Amniotic epithelial cell (primary cell): ENCODE results near the gene SEC24C.
"Not testable (repeated sequence)": the region's sequence is repeated elsewhere in the genome, so short reads cannot be mapped to it uniquely, and the experiment has no call there.

Experiments used
- DNase-seq: peaks from one replicate; pipeline ENCODE4 v3.0.0-alpha.2; 2010; ENCODE audit warnings: low read depth

Gene SEC24C, protein sequence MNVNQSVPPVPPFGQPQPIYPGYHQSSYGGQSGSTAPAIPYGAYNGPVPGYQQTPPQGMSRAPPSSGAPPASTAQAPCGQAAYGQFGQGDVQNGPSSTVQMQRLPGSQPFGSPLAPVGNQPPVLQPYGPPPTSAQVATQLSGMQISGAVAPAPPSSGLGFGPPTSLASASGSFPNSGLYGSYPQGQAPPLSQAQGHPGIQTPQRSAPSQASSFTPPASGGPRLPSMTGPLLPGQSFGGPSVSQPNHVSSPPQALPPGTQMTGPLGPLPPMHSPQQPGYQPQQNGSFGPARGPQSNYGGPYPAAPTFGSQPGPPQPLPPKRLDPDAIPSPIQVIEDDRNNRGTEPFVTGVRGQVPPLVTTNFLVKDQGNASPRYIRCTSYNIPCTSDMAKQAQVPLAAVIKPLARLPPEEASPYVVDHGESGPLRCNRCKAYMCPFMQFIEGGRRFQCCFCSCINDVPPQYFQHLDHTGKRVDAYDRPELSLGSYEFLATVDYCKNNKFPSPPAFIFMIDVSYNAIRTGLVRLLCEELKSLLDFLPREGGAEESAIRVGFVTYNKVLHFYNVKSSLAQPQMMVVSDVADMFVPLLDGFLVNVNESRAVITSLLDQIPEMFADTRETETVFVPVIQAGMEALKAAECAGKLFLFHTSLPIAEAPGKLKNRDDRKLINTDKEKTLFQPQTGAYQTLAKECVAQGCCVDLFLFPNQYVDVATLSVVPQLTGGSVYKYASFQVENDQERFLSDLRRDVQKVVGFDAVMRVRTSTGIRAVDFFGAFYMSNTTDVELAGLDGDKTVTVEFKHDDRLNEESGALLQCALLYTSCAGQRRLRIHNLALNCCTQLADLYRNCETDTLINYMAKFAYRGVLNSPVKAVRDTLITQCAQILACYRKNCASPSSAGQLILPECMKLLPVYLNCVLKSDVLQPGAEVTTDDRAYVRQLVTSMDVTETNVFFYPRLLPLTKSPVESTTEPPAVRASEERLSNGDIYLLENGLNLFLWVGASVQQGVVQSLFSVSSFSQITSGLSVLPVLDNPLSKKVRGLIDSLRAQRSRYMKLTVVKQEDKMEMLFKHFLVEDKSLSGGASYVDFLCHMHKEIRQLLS

GRCh38 chr10:73743905-73744663, at the start of gene SEC24C:
SEC24C (plus strand) TSS chr10:73744372; CDS start chr10:73746833, 2,461 bp downstream.
- DNase-seq, result peak; percentile 93

GRCh38 chr10:73695302-73695701, 48.9 kb upstream of the SEC24C start:
- DNase-seq, result not testable (repeated sequence)

GRCh38 chr10:73697675-73698159, 46.5 kb upstream of the SEC24C start, which contains the start of gene AGAP5:
AGAP5 (minus strand) TSS chr10:73698109; CDS start chr10:73697755, 354 bp downstream.
- not testable (repeated sequence) for DNase-seq

DNA sequence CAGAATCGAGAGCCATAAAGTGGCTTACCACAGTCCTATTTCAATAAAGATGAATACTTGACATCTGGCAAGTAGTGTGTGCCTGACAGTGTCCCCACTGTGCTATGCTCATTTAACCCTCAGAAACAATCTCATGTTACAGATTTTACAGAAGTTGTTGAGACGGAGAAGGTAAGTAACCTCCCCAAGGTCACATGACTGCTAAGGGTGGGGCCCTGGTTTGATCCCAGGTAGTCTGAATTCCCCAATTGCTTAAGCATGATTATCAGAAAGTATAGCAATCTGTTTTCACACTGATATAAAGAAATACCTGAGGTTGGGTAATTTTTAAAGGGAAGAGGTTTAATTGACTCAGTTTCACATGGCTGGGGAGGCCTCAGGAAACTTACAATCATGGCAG, 45.4 kb upstream of the SEC24C start:
- DNase-seq, result not testable (repeated sequence)

- not testable (repeated sequence) for DNase-seq
These were observed 40.2 kb upstream of the SEC24C start for GRCh38 chr10:73703924-73704323.

GRCh38 chr10:73705506-73706072, 38.6 kb upstream of the SEC24C start:
- not testable (repeated sequence) for DNase-seq

GRCh38 chr10:73706488-73706887, 37.7 kb upstream of the SEC24C start:
- not testable (repeated sequence) for DNase-seq

DNA sequence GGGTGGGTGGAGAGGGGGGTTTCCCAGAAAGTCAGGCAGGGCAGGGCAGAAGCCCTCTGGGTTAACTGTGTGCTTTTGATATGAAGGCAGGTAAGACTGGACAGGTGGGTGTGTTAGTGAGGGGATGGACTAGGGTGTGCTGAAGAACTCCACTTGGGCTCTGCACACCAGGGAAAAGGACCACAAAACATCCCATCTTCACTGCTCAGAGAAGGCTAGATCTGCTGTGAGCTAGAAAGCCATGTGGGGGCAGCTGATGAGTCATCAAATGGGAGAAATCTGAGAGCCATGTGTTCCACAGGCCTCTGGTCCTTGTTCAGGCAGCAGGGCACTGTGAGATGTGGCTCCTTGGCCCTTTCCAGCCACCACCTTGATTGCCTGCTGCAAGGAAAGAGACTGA, 36.5 kb upstream of the SEC24C start:
- not testable (repeated sequence) for DNase-seq

DNA sequence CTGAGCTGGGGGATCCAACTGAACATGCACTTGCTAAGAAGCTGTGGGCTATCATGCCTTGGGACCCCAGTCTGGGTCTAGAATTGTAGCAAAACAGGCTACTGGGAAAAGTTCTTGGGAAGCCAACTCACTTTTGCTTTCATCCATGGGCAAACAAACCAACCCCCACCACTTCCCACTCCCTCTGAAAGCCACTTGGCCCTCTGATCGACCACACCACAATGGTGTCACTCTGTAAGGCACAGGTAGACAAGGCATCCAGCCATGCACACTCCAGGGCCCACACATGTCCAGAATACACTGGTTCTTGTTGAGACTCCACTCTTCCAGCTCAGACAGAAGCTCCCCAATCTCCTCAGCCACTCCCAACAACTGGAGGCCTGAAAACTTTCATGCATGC, 36.0 kb upstream of the SEC24C start:
- DNase-seq, result not testable (repeated sequence)

GRCh38 chr10:73711683-73712082, 32.5 kb upstream of the SEC24C start:
- DNase-seq, result not testable (repeated sequence)

GRCh38 chr10:73713912-73714311, 30.3 kb upstream of the SEC24C start:
- DNase-seq, result peak; percentile 90

GRCh38 chr10:73714483-73714882, 29.7 kb upstream of the SEC24C start:
- DNase-seq, result not testable (repeated sequence)

GRCh38 chr10:73715179-73716156, 28.7 kb upstream of the SEC24C start:
- not testable (repeated sequence) for DNase-seq

DNA sequence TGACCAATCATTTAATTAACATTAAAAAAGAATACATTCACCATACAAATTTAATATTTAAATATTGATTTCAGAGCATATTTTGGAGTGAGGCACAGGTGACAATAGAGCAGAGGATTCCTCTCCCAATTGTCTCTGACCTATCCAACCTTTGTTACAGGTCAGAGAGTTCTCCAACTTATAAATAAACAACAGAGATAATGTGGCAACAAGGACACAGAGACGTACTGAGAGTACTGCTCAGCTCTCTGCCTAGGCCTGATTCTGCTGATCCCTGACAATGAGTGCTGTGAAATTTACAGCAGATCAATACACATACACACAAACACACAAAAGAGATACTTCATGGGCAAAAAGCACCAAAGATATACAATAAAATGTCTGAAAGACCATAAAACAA, 27.9 kb upstream of the SEC24C start:
- no peak for DNase-seq

GRCh38 chr10:73717556-73717955, 26.6 kb upstream of the SEC24C start:
- no peak for DNase-seq

DNA sequence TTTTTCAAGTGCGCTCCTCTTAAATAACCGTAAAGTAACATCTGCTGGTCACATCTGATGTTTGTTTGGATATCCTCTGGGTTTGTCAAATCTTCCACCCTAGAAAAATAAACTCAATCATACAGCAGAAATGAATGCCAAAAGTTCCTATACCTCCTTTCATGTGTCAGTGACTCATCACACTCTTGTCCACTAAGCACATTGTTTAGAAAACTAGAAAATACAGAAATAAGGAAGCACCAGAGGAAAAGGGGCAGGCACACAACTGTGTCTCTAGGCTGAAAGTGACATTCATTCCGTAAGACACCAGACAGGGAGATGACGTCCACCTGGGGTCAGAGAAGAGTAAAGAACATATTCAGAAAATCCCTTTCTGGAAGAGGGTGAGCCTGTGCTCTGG, 23.6 kb upstream of the SEC24C start:
- not testable (repeated sequence) for DNase-seq

GRCh38 chr10:73723516-73723915, 20.7 kb upstream of the SEC24C start:
- DNase-seq, result no peak

GRCh38 chr10:73729781-73730152, 14.4 kb upstream of the SEC24C start:
- DNase-seq, result peak; percentile 78

GRCh38 chr10:73730153-73730906, 13.8 kb upstream of the SEC24C start:
- peak; percentile 88 for DNase-seq
